HL-60 (cell line): ENCODE results near the gene SYK.

Experiments used
- DNase-seq, 2 experiments: peaks; one replicate each; pipeline ENCODE4 v3.0.0-alpha.2; 2010 to 2020; ENCODE audit warnings: low read depth in 1 of 2, low spot score in 1 of 2
- H3K27ac ChIP-seq: fragments of 250-450 bp; sonication (Bioruptor Pico); replicated peaks from 2 replicates; pipeline ENCODE4 v1.5.1; 2020; ENCODE audit warnings: mild to moderate bottlenecking, moderate library complexity
- H3K27me3 ChIP-seq: fragments of 250-450 bp; sonication (Bioruptor Pico); 2 replicates; pipeline ENCODE4 v1.5.1; 2021; ENCODE audit warnings: mild to moderate bottlenecking, moderate library complexity; ENCODE audit not compliant: insufficient read depth, poor library complexity, severe bottlenecking
- H3K4me3 ChIP-seq: replicated peaks from 2 replicates; pipeline ENCODE4 v1.5.1; 2011; ENCODE audit warnings: mild to moderate bottlenecking, control low read depth, low read length; ENCODE audit not compliant: insufficient read depth
- CTCF ChIP-seq: IDR thresholded peaks from one replicate; pipeline ENCODE4 v1.5.1; 2011; ENCODE audit warnings: low read length, control low read depth, inconsistent platforms; ENCODE audit not compliant: insufficient read depth
- GABPA ChIP-seq: IDR thresholded peaks from 2 replicates; pipeline ENCODE4 v1.6.1; 2012; ENCODE audit warnings: low read depth
- POLR2AphosphoS5 ChIP-seq: IDR thresholded peaks from 2 replicates; pipeline ENCODE4 v1.6.1; 2012; ENCODE audit warnings: low read depth
- REST ChIP-seq: IDR thresholded peaks from 2 replicates; pipeline ENCODE4 v1.6.1; 2012; ENCODE audit warnings: low read depth; ENCODE audit not compliant: insufficient replicate concordance
- SPI1 ChIP-seq: IDR thresholded peaks from 2 replicates; pipeline ENCODE4 v1.6.1; 2012; ENCODE audit warnings: low read depth, mild to moderate bottlenecking, borderline replicate concordance

Gene SYK

GRCh38 chr9:90892918-90893317 is 91.3 kb downstream of the SYK start:
- no peak for TF ChIP-seq REST
- no peak for TF ChIP-seq GABPA
- no peak for TF ChIP-seq POLR2AphosphoS5
- TF ChIP-seq CTCF = no peak
- no peak for TF ChIP-seq SPI1
- no peak for DNase-seq

GRCh38 chr9:90893706-90894105 is 92.1 kb downstream of the SYK start:
- no peaks in the 10 kb centered on the region for H3K27me3 ChIP-seq
- TF ChIP-seq SPI1 = no peak
- no peak for TF ChIP-seq GABPA
- no peak for TF ChIP-seq CTCF
- TF ChIP-seq REST = no peak
- TF ChIP-seq POLR2AphosphoS5 = no peak
- H3K27ac ChIP-seq = no peak overlapping the region
- DNase-seq = no peak
- H3K4me3 ChIP-seq = no peak overlapping the region

More at GRCh38 chr9:90892918-90893317, 91.3 kb downstream of the SYK start:
- H3K27me3 ChIP-seq = no peaks in the 10 kb centered on the region
- no peak overlapping the region for H3K27ac ChIP-seq
- no peak overlapping the region for H3K4me3 ChIP-seq

- Histone ChIP-seq H3K27me3 (no peaks in the 10 kb centered on the region), H3K27ac (no peak overlapping the region), H3K4me3 (no peak overlapping the region)
- TF ChIP-seq CTCF (no peak), GABPA (no peak), REST (no peak), SPI1 (no peak), POLR2AphosphoS5 (no peak)
- DNase-seq = no peak
Measured at GRCh38 chr9:90894986-90895687, 93.5 kb downstream of the SYK start.
